Left ventricle myocardium inferior (tissue), 1 donor: ENCODE measurements around the gene SSBP2. TPM values are rescaled to one million over a fixed set of nuclear protein-coding genes. Genes with fewer than 3 reads are reported as not detected.

ENCODE experiments used
- DNase-seq: peaks from one replicate; pipeline ENCODE4 v3.0.0-alpha.2; 2020
- H3K27ac ChIP-seq: fragments of 200-600 bp; replicated peaks from 2 replicates; pipeline ENCODE4 v1.8.0; 2021
- H3K27me3 ChIP-seq: fragments of 200-600 bp; 2 replicates; pipeline ENCODE4 v1.8.0; 2021; ENCODE audit warnings: low read depth
- H3K36me3 ChIP-seq: fragments of 200-600 bp; 2 replicates; pipeline ENCODE4 v1.8.0; 2021
- H3K4me1 ChIP-seq: fragments of 200-600 bp; 2 replicates; pipeline ENCODE4 v1.8.0; 2021
- H3K4me3 ChIP-seq: fragments of 200-600 bp; 2 replicates; pipeline ENCODE4 v1.8.0; 2021; ENCODE audit warnings: mild to moderate bottlenecking, moderate library complexity
- H3K9me3 ChIP-seq: fragments of 200-600 bp; replicated peaks from 2 replicates; pipeline ENCODE4 v1.8.0; 2021
- CTCF ChIP-seq: fragments of 200-600 bp; IDR thresholded peaks from 2 replicates; pipeline ENCODE4 v1.8.0; 2021; ENCODE audit warnings: antibody characterized with exemption, mild to moderate bottlenecking, borderline replicate concordance
- intact Hi-C: fragments of 100-400 bp; cut with micrococcal nuclease; formaldehyde crosslinking; loops from one replicate; pipeline ENCODE4 v1.11.0; 2022
- total RNA-seq: library from RNA; stranded (reverse); fragmentation: NEBNext Ultra II Directional; extraction: Animal tissue kit (Norgen Biotek cat#: 25700); gene quantifications from one replicate; pipeline ENCODE4 v1.2.1, GENCODE V29; 2021
- donor health status: DM: no; HTN: yes; CAD: no; lungs with severe emphysema.

SSBP2 gene
- total RNA-seq, 1 donor from 2014 or later, result 40.7 TPM

- Histone ChIP-seq H3K4me3 (no peak overlapping the region), H3K9me3 (peaks cover 12% of the 10 kb centered on the region), H3K27me3 (no peaks in the 10 kb centered on the region), H3K36me3 (no peaks in the 10 kb centered on the region), H3K27ac (no peak overlapping the region), H3K4me1 (peaks cover 17% of the 10 kb centered on the region)
- no peak for DNase-seq
- TF ChIP-seq CTCF, result no peak
- intact Hi-C loops, result no loop called here
Measured at GRCh38 chr5:81657386-81657785, 93.5 kb downstream of the SSBP2 start.

- peaks cover 17% of the 10 kb centered on the region for H3K4me1 ChIP-seq
- H3K27me3 ChIP-seq, result no peaks in the 10 kb centered on the region
- no peak for TF ChIP-seq CTCF
- intact Hi-C loops, result no loop called here
- peaks cover 12% of the 10 kb centered on the region for H3K9me3 ChIP-seq
- H3K36me3 ChIP-seq, result no peaks in the 10 kb centered on the region
- no peak overlapping the region for H3K4me3 ChIP-seq
- H3K27ac ChIP-seq, result no peak overlapping the region
- no peak for DNase-seq
Measured at GRCh38 chr5:81656783-81657182, 94.1 kb downstream of the SSBP2 start.

GRCh38 chr5:81650987-81651386 lies 99.9 kb downstream of the SSBP2 start:
- intact Hi-C loops, result no loop called here
- Histone ChIP-seq H3K9me3 (no peaks in the 10 kb centered on the region), H3K4me3 (no peak overlapping the region), H3K27ac (no peak overlapping the region), H3K27me3 (no peaks in the 10 kb centered on the region), H3K4me1 (peaks cover 16% of the 10 kb centered on the region), H3K36me3 (peaks cover 9% of the 10 kb centered on the region)
- DNase-seq, result no peak
- TF ChIP-seq CTCF, result no peak

- Histone ChIP-seq H3K4me3 (no peak overlapping the region), H3K27ac (no peak overlapping the region), H3K9me3 (no peaks in the 10 kb centered on the region), H3K36me3 (peaks cover 9% of the 10 kb centered on the region), H3K4me1 (peaks cover 16% of the 10 kb centered on the region), H3K27me3 (no peaks in the 10 kb centered on the region)
- DNase-seq, result no peak
- no peak for TF ChIP-seq CTCF
- intact Hi-C loops, result no loop called here
Measured at GRCh38 chr5:81646469-81646995, 104.4 kb downstream of the SSBP2 start.

- TF ChIP-seq CTCF, result no peak
- no peak for DNase-seq
- no peak overlapping the region for H3K27ac ChIP-seq
- no peak overlapping the region for H3K4me3 ChIP-seq
- H3K4me1 ChIP-seq, result peaks cover 5% of the 10 kb centered on the region
- no peaks in the 10 kb centered on the region for H3K9me3 ChIP-seq
- H3K36me3 ChIP-seq, result no peaks in the 10 kb centered on the region
- no peaks in the 10 kb centered on the region for H3K27me3 ChIP-seq
- intact Hi-C loops, result no loop called here
Measured at GRCh38 chr5:81642210-81642609, 108.7 kb downstream of the SSBP2 start.
